Vagina (tissue), 2 donors: ENCODE measurements around the gene FAM98B.

ENCODE experiments used
- CTCF ChIP-seq, 3 experiments: fragments of 450-650 bp in 2 of 3; fragments of 200-600 bp in 1 of 3; sonication (generic) in 1 of 3; IDR thresholded peaks; one replicate each; pipeline ENCODE4 v1.5.1; 2017 to 2019; ENCODE audit warnings: antibody characterized with exemption in 3 of 3, mild to moderate bottlenecking in 2 of 3, moderate library complexity in 2 of 3
- POLR2A ChIP-seq, 2 donors: fragments of 450-650 bp; IDR thresholded peaks; one replicate each; pipeline ENCODE4 v1.6.1; 2017; ENCODE audit warnings: antibody characterized with exemption in 2 of 2, mild to moderate bottlenecking in 2 of 2, moderate library complexity in 2 of 2

- TF ChIP-seq CTCF (IDR thresholded peaks at IDR 0.05), result no peak
- TF ChIP-seq POLR2A (IDR thresholded peaks at IDR 0.05), result no peak
Observed at GRCh38 chr15:38481113-38481512, 27.2 kb downstream of the FAM98B start.
